Erythroblast (primary cell): ENCODE results near the gene PRPF19.
A peak's percentile ranks its signal among the peaks of the same experiment; 100 is the strongest.

Source experiments
- DNase-seq, 2 experiments: peaks; one replicate each; lab custom pipeline; 2025; lab: John Stamatoyannopoulos, UW
- GATA1 ChIP-seq: IDR thresholded peaks from 2 replicates; pipeline ENCODE4 v1.6.1; 2011; ENCODE audit warnings: low read depth, mild to moderate bottlenecking, control low read depth, low read length, moderate library complexity
- POLR2A ChIP-seq: IDR thresholded peaks from 2 replicates; pipeline ENCODE4 v1.6.1; 2011; ENCODE audit warnings: mild to moderate bottlenecking, low read length

Gene PRPF19

DNA sequence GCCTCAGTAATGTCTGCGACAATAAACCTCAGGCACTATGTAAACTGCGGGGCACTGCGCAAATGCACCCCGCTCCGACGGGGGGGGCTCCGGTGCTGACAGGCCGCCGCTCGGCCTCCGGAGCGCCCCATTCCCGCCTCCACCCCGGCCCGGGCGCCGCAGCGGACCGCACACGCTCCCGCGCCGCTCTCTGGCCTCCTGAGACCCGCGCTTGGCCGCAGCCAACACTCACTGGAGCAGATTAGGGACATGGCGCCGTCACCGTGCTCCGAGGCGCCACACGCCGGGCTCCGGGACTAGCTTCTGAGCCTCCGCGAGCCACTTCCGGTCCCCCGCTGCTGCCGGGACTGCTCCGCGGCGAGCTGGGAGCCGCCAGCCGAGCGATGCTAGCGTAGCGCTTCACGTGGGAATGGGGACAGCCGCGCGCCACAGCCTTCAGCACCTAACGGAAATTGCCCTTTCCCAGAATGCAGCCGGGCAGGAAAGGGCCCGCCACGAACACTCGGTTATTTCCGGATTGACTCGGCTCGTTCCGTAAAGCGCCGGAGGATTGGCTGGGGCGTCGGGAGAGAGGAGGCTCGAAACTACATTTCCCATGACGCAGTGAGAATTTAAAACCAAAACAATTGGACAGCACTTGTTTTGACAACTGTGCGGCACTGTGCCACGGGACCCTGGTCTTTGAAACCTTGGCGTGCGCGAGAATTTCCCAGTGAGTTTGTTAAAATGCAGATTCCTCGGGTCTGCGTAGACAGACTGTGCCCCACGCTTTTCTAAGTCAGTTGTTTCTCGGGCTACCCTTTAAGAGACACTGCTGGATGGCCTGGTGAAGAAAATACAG, at the start of gene PRPF19:
TSS of gene PRPF19 (minus strand) at position 454 of the 841 bp plus-strand sequence. CDS start at position 251, 203 bp downstream.
- TF ChIP-seq POLR2A (peak; percentile 88), GATA1 (no peak)

DNA sequence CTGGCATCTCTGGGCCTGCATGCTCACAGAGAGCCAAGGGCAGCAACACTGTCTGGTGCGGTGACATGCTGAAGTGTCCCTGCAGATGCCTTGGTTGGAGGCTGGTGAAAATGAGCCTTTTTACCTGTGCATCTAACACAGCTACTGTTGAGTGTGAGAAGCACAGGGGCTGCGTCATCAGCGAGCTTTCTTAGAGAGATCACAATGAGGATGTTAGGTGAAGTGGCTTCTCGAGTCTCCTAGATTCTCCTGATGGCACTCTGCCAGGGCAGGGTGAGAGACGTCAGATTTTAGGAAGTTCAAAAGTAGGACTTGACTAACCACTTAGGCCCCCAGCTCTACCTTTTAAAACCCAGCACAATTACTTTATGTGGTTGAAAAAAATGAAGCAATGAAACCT, 49.2 kb upstream of the PRPF19 start:
- TF ChIP-seq GATA1, result no peak
- no peak for TF ChIP-seq POLR2A
- no peak for DNase-seq

More for the DNA sequence above, at the start of gene PRPF19:
- peak; percentile 96 for DNase-seq

DNA sequence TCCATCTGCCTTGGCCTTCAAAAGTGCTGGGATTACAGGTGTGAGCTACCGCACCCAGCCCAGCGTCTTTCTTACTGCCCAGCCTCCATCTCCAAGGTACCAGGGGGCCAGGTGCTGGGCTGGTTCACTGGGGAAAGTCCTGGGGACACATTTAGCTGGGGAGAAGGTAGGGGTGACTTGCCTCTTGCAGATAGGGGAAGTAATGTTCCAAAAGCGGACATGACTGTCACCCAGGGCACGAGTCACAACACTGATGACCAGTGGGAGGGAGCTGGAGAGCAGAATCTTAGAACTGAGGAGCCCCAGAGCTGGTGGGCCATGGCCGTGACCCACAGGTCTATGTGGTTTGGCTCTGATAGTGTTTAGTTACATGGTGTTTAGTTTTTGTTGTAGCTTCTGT, 48.0 kb upstream of the PRPF19 start:
- DNase-seq, result no peak

DNA sequence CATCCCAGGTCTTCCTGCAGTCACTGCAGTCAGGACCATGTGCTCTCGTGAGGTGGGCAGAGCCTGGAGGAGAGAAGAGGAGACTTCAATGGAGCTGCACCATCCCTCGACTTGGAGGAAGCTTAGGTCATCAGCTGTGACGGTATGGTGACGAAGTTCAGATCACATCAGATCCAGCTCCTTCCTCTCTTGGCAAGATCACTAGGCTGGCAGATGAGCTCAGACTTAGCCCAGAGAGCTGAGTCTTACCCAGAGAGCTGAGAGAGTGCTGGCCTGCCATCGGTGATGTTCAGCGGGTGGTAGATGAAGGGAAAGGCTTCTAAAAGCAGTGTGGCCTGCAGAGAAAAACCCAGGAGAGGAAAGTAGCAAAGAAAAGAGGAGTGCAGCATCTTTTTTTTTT, 47.4 kb upstream of the PRPF19 start:
- peak in 1 of 2 experiments; percentile 21 for DNase-seq
- TF ChIP-seq GATA1 (no peak), POLR2A (no peak)

More for the DNA sequence above, 48.0 kb upstream of the PRPF19 start:
- no peak for TF ChIP-seq POLR2A

DNA sequence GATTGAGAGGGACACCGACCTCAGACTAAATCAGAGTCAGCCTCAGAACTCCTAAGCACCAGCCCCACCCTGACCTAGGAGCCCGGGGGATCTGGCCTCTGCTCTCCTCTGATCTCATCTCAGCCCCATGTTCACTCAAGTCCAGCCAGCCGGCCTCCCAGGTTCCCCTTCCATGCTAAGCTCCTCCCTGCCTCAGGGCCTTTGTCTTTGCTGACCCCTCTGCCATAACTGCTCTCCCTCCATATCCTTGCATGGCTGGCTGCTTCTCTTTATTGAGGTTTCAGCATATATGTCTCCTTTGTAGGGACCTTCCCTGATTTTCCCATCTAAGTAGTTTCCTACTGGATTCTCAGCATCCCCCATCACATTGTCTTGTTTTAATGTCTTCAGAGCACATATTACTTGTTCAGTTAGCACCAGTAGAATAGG, 46.4 kb upstream of the PRPF19 start:
- no peak for DNase-seq
- TF ChIP-seq POLR2A, result no peak
- no peak for TF ChIP-seq GATA1

DNA sequence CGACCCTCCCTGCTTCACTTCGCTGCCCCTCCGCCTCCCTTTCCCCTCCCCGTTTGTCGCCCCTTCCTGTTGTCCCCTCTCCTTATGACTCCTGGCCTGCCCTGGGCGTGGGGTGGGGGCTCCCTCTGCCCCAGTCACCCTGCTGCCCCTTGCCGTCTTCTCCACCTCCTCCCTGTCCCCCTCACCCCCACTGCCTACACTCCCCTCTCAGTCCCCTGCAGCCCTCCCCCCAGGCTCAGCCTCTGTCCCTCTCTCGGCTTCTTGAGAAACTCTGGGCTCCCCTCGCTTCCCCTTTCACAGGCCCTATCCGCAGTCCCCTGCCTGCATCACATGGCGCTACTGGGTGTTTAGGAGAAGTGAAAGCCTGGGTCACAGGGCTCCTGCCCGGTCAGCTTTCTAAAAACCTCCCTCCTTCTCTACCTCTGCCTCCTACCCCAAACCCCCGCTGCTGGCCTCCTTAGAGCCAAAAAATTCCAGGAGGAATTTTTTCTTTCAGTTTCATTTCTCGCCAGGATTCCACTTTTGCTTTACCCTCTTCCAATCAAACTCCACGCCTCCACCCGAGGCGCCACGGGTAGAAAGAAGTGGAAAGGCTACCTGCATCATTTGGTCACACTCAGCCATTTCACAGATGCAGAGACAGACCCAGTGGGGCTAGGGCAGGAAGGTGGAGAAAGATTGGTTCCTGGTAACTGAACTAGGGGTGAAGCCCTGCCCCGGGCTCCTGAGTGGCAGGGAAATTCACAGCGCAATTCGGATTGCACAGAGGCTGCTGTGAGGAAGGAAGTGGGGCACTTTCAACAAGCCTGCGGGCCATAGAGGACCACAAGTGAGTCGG, 45.7 kb upstream of the PRPF19 start, which contains the start of gene SLC15A3:
TSS of gene SLC15A3 (minus strand) at position 273 of the 838 bp plus-strand sequence. CDS start 625 bp downstream, outside the sequence.
- TF ChIP-seq POLR2A (no peak), GATA1 (no peak)
- DNase-seq, result no peak

DNA sequence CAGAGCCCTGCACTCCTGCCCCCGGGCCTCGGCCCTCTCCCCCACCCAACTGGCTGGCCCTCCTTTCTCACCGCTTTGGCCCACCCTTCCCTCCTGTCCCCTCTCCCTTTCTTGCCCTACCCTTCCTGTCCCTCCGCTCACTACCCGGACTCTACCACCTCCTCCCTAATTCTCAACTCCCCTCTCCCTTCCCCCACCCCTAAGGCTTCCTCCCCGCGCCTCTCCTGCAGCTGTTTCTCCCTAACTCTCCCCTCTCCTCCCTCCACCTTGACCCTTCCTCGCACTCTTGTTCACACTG, 45.2 kb upstream of the PRPF19 start:
- DNase-seq, result no peak

DNA sequence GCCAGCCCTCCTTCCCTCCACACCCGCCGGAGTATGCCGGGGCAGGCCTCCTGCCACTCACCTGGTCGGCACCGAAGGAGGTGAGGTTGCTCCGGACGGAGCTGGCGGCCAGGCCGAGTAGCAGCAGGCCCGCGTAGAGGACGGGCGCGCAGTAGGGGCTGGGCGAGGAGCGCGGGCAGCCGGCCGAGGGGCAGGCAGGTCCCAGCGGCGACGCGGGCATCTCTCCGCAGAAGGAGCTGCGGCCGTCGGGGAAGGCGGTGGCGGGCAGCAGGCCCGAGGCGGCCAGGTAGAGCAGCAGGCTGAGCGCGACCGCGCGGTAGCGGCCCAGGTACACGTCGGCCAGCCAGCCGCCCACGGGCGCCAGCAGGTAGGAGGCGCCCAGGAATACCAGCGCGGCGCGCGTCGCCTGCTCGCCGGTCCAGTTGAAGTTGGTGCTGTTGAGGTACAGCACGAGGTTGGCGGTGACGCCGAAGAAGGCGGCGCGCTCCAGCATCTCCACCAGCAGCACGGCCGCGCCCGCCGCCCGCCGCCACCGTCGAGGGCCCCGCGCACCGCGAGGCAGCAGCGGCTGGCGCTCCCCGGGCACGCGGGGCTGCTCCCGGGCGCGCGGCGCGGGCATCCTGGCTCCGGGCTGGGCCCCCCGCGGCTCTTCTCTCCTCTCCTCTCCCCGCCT, 44.7 kb upstream of the PRPF19 start:
- TF ChIP-seq GATA1, result no peak
- TF ChIP-seq POLR2A, result no peak
- no peak for DNase-seq

More for the DNA sequence above, 45.2 kb upstream of the PRPF19 start:
- TF ChIP-seq POLR2A (no peak), GATA1 (no peak)

DNA sequence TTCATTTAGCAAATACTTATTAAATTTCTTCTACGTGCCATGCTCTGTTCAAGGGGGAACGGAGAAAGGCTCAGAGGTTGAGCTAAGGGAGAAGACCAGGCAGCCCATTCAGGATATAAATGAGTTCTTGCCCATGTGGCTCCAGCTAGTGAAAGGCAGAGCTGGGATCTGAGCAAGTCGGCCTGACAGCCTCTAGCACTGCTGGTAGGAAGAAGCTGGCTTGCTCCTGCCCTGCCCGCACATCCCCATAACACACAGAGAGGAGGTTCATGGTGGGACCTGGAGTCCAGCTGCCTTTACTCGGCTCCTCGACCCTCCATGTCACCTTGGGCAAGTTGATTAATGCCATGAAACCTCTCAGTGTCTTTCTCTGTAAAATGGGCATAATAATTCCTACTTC, 43.6 kb upstream of the PRPF19 start:
- no peak for DNase-seq

DNA sequence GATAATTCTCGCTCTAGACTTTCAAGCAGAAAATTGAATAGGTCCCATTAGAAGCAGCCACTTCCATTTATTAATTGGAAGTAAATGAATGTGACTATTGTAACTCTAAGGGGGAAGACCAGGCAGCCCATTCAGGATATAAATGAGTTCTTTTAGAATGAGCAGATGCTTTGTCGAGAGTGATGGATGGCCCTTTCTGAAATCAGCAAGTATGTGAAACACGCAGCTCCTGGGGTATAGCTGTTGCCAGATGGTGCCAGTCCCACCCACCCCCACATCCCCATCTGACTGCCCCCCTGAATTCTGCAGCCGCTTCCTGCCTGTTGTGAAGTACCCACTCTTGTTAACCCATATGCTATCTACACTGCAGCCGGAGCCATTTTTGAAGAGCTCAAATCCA, 41.9 kb upstream of the PRPF19 start:
- TF ChIP-seq POLR2A (no peak), GATA1 (no peak)
- DNase-seq, result no peak

More for the DNA sequence above, 43.6 kb upstream of the PRPF19 start:
- TF ChIP-seq GATA1, result no peak
- no peak for TF ChIP-seq POLR2A

DNA sequence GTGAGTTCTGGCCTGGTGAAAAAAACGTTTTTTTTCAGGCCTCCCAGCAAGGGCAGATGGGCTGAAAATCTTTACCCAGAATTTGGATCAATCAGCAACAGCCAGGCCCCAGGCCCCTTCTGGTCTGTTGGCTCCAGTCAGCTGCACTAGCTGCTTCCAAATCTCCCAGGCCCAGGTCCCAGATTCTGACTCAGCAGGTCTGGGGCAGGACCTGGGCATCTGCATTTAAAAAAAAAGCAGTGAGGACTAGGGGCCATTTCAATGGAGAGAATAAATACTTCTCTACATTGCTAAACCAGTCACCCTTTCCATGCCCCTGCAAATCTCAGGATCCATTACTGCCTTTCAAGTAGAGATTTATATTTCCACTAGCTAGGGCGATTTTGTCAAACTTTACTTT, 41.3 kb upstream of the PRPF19 start:
- no peak for DNase-seq
- TF ChIP-seq POLR2A (no peak), GATA1 (no peak)

DNA sequence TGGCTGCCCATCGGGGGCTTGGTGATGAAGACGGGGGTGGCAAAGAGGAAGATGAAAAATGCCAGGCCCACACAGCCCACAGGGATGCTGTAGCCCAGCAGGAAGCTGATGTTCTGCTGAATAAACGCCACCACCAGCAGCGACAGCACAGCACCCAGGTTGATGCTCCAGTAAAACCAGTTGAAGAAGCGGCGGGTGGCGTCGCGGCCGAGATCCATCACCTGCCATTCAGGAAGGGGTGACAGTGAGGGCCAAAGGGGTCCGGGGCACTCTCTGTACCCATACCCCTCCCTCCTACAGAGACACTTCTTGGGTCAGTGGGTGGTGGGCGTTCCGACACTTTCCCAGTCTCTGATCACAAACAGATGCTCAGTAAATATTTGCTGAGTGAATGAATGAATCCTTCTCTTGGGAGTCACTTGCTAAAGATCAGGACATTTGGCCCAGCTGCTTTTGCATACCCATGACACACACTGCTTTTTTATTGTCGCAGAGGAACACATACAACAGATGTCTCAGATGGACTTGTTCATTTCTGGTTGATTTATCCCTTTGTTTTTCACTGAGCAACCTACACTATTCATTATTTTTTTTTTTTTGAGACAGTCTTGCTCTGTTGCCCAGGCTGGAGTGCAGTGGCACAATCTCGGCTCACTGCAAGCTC, 40.3 kb upstream of the PRPF19 start:
- DNase-seq, result no peak
- TF ChIP-seq GATA1 (no peak), POLR2A (no peak)

DNA sequence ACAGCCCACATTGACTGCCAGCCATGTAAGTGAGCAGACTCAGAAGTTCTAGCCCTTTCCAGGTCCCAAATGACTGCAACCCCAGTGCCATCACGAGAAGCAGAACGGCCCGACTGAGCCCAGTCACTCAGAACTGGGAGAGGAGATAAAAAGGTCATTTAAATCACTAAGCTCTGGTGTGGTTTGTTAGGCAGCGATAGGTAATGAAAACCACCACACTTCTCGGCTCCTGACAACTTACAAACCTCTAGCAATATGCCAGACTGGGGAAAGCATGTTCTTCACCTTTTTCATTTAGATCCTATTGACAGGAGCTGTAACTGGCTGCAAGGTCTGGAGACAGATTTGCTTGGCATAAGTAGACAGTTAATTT, 38.9 kb upstream of the PRPF19 start:
- TF ChIP-seq GATA1 (no peak), POLR2A (no peak)
- no peak for DNase-seq
